Keratinocyte (primary cell): ENCODE data around the gene ELL. TPM values are rescaled to one million over a fixed set of nuclear protein-coding genes. Genes with fewer than 3 reads are reported as not detected.

Experiments
- DNase-seq: peaks from one replicate; pipeline ENCODE4 v3.0.0-alpha.2; 2011; ENCODE audit warnings: low read depth, missing footprints, low spot score
- FAIRE-seq: peaks from 2 replicates; lab custom pipeline; 2011; peaks lifted over from hg19 to GRCh38; lab: Jason Lieb, UNC
- H2AFZ ChIP-seq: 2 replicates; pipeline ENCODE4 v1.6.0; 2012; ENCODE audit warnings: low read length, control low read depth, inconsistent platforms; ENCODE audit not compliant: control insufficient read depth
- H3K27ac ChIP-seq: 2 replicates; pipeline ENCODE4 v1.5.1; 2011; ENCODE audit warnings: low read length; ENCODE audit not compliant: control insufficient read depth, insufficient read depth
- H3K27me3 ChIP-seq: 3 replicates; pipeline ENCODE4 v1.6.0; 2011; ENCODE audit warnings: low read length; ENCODE audit not compliant: control insufficient read depth, insufficient read depth; ENCODE audit errors: extremely low read depth
- H3K36me3 ChIP-seq, 2 experiments: 2 replicates in 1 of 2; 3 replicates in 1 of 2; pipeline ENCODE4 v1.5.1; 2011; ENCODE audit warnings: low read length in 2 of 2, mild to moderate bottlenecking in 1 of 2; ENCODE audit not compliant: control insufficient read depth in 2 of 2, insufficient read depth in 2 of 2; ENCODE audit errors: extremely low read depth in 1 of 2
- H3K4me1 ChIP-seq: 3 replicates; pipeline ENCODE4 v1.5.1; 2011; ENCODE audit warnings: low read length; ENCODE audit not compliant: control insufficient read depth, insufficient read depth; ENCODE audit errors: extremely low read depth
- H3K4me2 ChIP-seq: 3 replicates; pipeline ENCODE4 v1.6.0; 2011; ENCODE audit warnings: low read depth, low read length; ENCODE audit not compliant: control insufficient read depth, insufficient read depth; ENCODE audit errors: extremely low read depth
- H3K4me3 ChIP-seq, 3 experiments: fragments of 200-600 bp in 1 of 3; sonication (generic) in 1 of 3; 2 replicates in 2 of 3; 3 replicates in 1 of 3; pipeline ENCODE4 v1.5.1; 2011 to 2016; ENCODE audit warnings: low read length in 3 of 3, mild to moderate bottlenecking in 3 of 3, control low read depth in 2 of 3, inconsistent platforms in 1 of 3, low read depth in 1 of 3, mixed read lengths in 1 of 3, mixed run types in 1 of 3, moderate library complexity in 1 of 3; ENCODE audit not compliant: control insufficient read depth in 2 of 3, insufficient read depth in 2 of 3; ENCODE audit errors: extremely low read depth in 1 of 3
- H3K79me2 ChIP-seq: 2 replicates; pipeline ENCODE4 v1.6.0; 2012; ENCODE audit warnings: low read length; ENCODE audit not compliant: control insufficient read depth, insufficient read depth
- H3K9ac ChIP-seq: 3 replicates; pipeline ENCODE4 v1.6.0; 2011; ENCODE audit warnings: low read length; ENCODE audit not compliant: control insufficient read depth, insufficient read depth; ENCODE audit errors: extremely low read depth
- H3K9me1 ChIP-seq: 3 replicates; pipeline ENCODE4 v1.6.0; 2011; ENCODE audit warnings: low read length; ENCODE audit not compliant: control insufficient read depth, insufficient read depth; ENCODE audit errors: extremely low read depth
- H3K9me3 ChIP-seq: 2 replicates; pipeline ENCODE4 v1.5.1; 2012; ENCODE audit warnings: low read depth, low read length; ENCODE audit not compliant: control insufficient read depth
- H4K20me1 ChIP-seq: 3 replicates; pipeline ENCODE4 v1.6.0; 2011; ENCODE audit warnings: low read length; ENCODE audit not compliant: control insufficient read depth, insufficient read depth; ENCODE audit errors: extremely low read depth
- CTCF ChIP-seq, 3 experiments: IDR thresholded peaks in 1 of 3; conservative IDR thresholded peaks in 1 of 3; optimal IDR thresholded peaks in 1 of 3; 2 replicates in 2 of 3; 3 replicates in 1 of 3; pipeline versions ENCODE3 to v1.5.1; 2011; ENCODE audit warnings: low read length in 3 of 3, mild to moderate bottlenecking in 3 of 3, moderate library complexity in 2 of 3, control low read depth in 1 of 3, inconsistent platforms in 1 of 3; ENCODE audit not compliant: insufficient read depth in 2 of 3; ENCODE audit errors: extremely low read depth in 1 of 3
- EZH2 ChIP-seq: IDR thresholded peaks from one replicate; pipeline ENCODE4 v1.6.1; 2012; ENCODE audit warnings: inconsistent platforms, mild to moderate bottlenecking, low read length, moderate library complexity
- dilution Hi-C: fragments of 300-500 bp; cut with MboI; formaldehyde crosslinking; loops from one replicate; pipeline ENCODE4 v1.7.0; 2020; ENCODE audit warnings: low sequenced_read_pairs; ENCODE audit not compliant: extremely low pct_ligation_motif_present
- polyA plus RNA-seq, 5 experiments: library from polyadenylated mRNA; depleted of rRNA in 3 of 5; stranded (reverse) in 3 of 5; stranded (forward) in 1 of 5; unstranded in 1 of 5; fragments of >200 nt; gene quantifications; 1 replicate in 1 of 5; 2 replicates in 3 of 5; 3 replicates in 1 of 5; pipeline versions ENCODE4 v1.2.1 to v1.2.3, GENCODE V29; 2011 to 2012; ENCODE audit warnings: missing spikeins in 2 of 5, low read depth in 1 of 5, low replicate concordance in 1 of 5

The ELL gene
- polyA plus RNA-seq, 1 donor (not counting 4 experiments of a cell fraction or from before 2014, with no cell fraction given) = 4.4 TPM

- Histone ChIP-seq H4K20me1 (no peaks in the 10 kb centered on the region), H3K36me3 (peaks cover 37 to 40% of the 10 kb centered on the region in 2 experiments), H2AFZ (no peak overlapping the region), H3K4me2 (no peak overlapping the region), H3K9me1 (no peaks in the 10 kb centered on the region), H3K27me3 (no peaks in the 10 kb centered on the region), H3K79me2 (peaks cover 3% of the 10 kb centered on the region), H3K4me1 (no peaks in the 10 kb centered on the region), H3K27ac (no peak overlapping the region), H3K9ac (no peak overlapping the region), H3K9me3 (no peaks in the 10 kb centered on the region), H3K4me3 (no peak overlapping the region)
- FAIRE-seq (no peak), DNase-seq (no peak)
- no peak for TF ChIP-seq EZH2
- dilution Hi-C loops = no loop called here
These were observed 45.1 kb upstream of the ELL start for GRCh38 chr19:18566953-18567352.

- DNase-seq = no peak
- Histone ChIP-seq H3K27me3 (no peaks in the 10 kb centered on the region), H3K4me3 (no peak overlapping the region), H3K4me2 (no peak overlapping the region), H3K9ac (no peak overlapping the region), H3K9me1 (no peaks in the 10 kb centered on the region), H3K27ac (no peak overlapping the region), H3K79me2 (peaks cover 34% of the 10 kb centered on the region), H2AFZ (no peak overlapping the region), H3K36me3 (peaks cover 26 to 30% of the 10 kb centered on the region in 2 experiments), H3K4me1 (peaks cover 11% of the 10 kb centered on the region), H4K20me1 (no peaks in the 10 kb centered on the region), H3K9me3 (no peaks in the 10 kb centered on the region)
- dilution Hi-C loops = no loop called here
- no peak for FAIRE-seq
- TF ChIP-seq CTCF (optimal IDR thresholded peaks at IDR 0.05 in 1 of 3, IDR thresholded peaks at IDR 0.05 in 1 of 3, conservative IDR thresholded peaks at IDR 0.05 in 1 of 3; ENCODE audit: extremely low read depth in 1 of 3, insufficient read depth in 2 of 3, low read length in 3 of 3) = no peak
- TF ChIP-seq EZH2 = no peak
These were observed 40.2 kb upstream of the ELL start for GRCh38 chr19:18562086-18562485.

GRCh38 chr19:18559685-18560084 is 37.8 kb upstream of the ELL start:
- H3K4me1 ChIP-seq = peaks cover 11% of the 10 kb centered on the region
- H3K4me3 ChIP-seq = no peak overlapping the region
- H3K9ac ChIP-seq = no peak overlapping the region
- dilution Hi-C loops = no loop called here
- TF ChIP-seq EZH2 (no peak), CTCF (optimal IDR thresholded peaks at IDR 0.05 in 1 of 3, IDR thresholded peaks at IDR 0.05 in 1 of 3, conservative IDR thresholded peaks at IDR 0.05 in 1 of 3; ENCODE audit: extremely low read depth in 1 of 3, insufficient read depth in 2 of 3, low read length in 3 of 3) (no peak)
- no peaks in the 10 kb centered on the region for H4K20me1 ChIP-seq
- H3K27ac ChIP-seq = no peak overlapping the region
- peak overlapping the region; percentile 100 for H3K4me2 ChIP-seq
- no peak overlapping the region for H2AFZ ChIP-seq
- no peaks in the 10 kb centered on the region for H3K9me1 ChIP-seq
- H3K36me3 ChIP-seq = peaks cover 19 to 21% of the 10 kb centered on the region in 2 experiments
- H3K27me3 ChIP-seq = no peaks in the 10 kb centered on the region
- FAIRE-seq = no peak
- H3K79me2 ChIP-seq = peaks cover 34% of the 10 kb centered on the region
- H3K9me3 ChIP-seq = no peaks in the 10 kb centered on the region
- no peak for DNase-seq
